Measurements from ENCODE around the gene NPAT.
A peak's percentile ranks its signal among the peaks of the same experiment; 100 is the strongest.

Gene NPAT

DNA sequence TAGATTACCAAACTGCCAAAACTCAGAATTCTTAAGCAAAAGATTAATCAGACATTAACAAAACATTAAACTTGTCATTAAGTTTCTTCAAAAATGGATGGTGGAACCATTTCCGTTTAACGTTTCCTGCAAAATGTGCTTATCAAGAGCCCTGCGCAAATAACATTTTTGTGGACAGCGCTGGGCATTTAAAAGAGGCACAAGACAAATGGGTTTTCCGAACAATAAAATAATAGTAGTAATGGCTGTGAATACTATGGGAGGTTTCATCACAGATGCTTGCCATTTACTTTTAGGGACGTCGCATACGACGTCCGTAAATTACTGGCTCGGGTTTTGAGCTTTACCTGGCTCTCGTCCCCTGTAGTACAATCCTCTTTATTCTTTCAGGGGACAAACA is 1.1 kb downstream of the NPAT start:
- TF ChIP-seq, protein P1, sequence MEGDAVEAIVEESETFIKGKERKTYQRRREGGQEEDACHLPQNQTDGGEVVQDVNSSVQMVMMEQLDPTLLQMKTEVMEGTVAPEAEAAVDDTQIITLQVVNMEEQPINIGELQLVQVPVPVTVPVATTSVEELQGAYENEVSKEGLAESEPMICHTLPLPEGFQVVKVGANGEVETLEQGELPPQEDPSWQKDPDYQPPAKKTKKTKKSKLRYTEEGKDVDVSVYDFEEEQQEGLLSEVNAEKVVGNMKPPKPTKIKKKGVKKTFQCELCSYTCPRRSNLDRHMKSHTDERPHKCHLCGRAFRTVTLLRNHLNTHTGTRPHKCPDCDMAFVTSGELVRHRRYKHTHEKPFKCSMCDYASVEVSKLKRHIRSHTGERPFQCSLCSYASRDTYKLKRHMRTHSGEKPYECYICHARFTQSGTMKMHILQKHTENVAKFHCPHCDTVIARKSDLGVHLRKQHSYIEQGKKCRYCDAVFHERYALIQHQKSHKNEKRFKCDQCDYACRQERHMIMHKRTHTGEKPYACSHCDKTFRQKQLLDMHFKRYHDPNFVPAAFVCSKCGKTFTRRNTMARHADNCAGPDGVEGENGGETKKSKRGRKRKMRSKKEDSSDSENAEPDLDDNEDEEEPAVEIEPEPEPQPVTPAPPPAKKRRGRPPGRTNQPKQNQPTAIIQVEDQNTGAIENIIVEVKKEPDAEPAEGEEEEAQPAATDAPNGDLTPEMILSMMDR (IDR thresholded peaks at IDR 0.05; ENCODE audit: borderline replicate concordance, control extremely low read depth, extremely low read depth, insufficient read depth, missing control alignments) = no peak
- DNase-seq (ENCODE audit: low spot score) = no peak
- in situ Hi-C loops (cut with MboI; ENCODE audit: low sequenced_read_pairs, unreplicated experiment) = no loop called here

DNA sequence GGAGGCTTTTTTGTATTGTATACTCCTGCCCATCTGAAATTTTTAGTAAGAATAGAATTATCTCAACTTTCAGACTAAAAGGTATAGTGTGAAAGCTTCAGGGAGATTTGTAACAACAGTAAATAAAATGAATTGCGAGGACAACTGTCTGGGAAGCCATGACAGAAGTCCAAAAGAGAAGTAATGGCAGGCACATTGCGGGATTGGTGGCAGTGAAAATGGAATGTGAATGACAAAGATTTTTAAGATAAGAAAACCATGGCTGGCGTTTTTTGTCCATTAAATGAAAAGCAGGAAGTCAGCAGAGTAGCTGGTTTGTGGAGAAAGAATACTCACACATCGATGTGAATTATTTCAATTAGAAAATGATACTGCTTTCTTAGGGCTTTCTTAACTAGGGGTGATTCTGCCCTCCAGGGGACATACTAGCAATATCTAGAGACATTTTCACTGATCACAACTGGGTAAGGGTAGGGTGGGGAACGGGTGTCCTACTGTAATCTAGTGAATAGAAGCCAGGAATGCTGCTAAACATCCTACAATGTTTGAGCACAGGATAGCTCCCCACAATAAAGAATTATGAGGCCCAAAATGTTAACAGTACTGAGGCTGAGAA is 1.6 kb downstream of the NPAT start:
- no peak for DNase-seq (ENCODE audit: low spot score)
- TF ChIP-seq, protein P1 (IDR thresholded peaks at IDR 0.05; ENCODE audit: borderline replicate concordance, control extremely low read depth, extremely low read depth, insufficient read depth, missing control alignments) = peak; percentile 15
- in situ Hi-C loops (cut with MboI; ENCODE audit: low sequenced_read_pairs, unreplicated experiment) = no loop called here

DNA sequence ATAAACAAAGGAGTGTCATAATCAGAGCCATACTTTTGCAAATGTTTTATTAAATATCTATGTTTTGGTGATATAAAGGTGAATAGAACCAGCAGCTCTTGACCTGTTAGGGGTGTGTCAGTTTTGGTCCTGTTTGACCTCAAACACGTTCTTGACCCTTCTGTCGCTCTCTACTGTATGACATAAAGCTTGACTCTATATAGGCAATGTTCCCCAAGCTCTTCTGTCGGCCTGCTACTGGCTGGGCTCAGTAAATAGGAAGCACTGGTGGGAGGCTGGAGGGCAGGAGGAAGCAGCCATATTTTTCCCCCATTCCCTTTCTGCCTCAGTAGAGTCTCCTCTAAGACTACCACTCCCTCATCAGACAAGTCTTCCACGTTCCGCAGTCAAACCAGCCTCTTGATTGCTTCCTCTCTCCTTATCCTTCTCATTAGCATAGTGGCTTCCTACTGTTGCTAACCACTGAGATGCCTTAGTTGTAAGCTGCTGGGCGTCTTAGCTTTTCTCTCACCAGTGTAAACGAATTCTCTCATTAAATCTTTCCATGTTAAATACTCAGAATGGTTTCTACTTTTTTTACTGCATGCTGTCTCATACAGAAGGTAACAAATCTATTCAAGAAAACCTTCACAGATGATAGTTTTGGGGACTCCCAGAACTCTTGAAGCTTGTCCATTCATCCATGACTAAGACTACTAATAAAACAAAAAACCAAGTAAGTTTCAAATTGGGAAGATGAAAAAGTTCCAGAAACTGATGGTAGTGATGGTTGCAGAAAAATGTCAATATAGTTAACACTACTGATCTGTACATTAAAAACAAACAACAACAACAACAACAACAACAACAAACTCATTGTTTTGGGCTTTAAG is 3.3 kb downstream of the NPAT start:
- in situ Hi-C loops (cut with MboI; ENCODE audit: low sequenced_read_pairs, unreplicated experiment) = no loop called here
- no peak for DNase-seq (ENCODE audit: low spot score)
- TF ChIP-seq, protein P1 (IDR thresholded peaks at IDR 0.05; ENCODE audit: borderline replicate concordance, control extremely low read depth, extremely low read depth, insufficient read depth, missing control alignments) = no peak

DNA sequence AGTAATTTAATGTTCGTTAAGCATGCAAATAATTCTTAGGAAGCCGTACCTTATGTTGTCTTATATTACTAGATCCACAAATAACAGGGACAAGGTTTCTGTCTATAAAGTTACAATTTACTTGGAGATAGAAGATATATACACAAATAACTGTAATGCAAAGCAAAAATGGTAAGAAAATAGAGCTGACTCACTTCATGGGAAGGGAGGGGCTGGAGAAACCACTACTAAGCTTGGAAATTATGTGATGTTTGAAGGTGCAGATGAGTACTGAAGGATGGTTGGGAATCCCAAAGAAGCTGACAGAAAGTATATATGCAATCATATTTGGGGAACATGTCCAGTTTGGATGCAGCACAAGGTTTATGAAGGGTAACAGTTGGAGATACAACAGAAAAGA is 4.0 kb downstream of the NPAT start:
- DNase-seq (ENCODE audit: low spot score) = no peak
- in situ Hi-C loops (cut with MboI; ENCODE audit: low sequenced_read_pairs, unreplicated experiment) = no loop called here
- TF ChIP-seq, protein P1 (IDR thresholded peaks at IDR 0.05; ENCODE audit: borderline replicate concordance, control extremely low read depth, extremely low read depth, insufficient read depth, missing control alignments) = no peak

DNA sequence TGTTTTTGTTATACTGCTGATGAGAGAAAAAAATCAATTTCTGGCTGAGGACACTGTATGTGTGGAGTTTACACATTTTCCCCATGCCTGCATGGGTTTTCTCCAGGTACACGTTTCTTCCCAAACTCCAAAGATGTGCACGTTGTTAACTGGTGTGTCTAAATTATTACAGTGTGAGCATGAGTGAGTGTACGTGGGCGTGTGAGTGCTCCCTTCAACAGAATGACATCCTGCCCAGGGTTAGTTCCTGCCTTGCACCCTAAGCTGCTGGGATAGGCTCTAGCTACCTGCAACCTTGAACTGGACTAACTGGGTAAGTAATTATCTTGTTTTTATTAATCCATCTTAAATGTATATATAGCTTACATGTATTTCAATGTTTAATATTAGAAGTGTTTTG is 5.5 kb downstream of the NPAT start:
- no peak for DNase-seq (ENCODE audit: low spot score)
- TF ChIP-seq, protein P1 (IDR thresholded peaks at IDR 0.05; ENCODE audit: borderline replicate concordance, control extremely low read depth, extremely low read depth, insufficient read depth, missing control alignments) = no peak
- in situ Hi-C loops (cut with MboI; ENCODE audit: low sequenced_read_pairs, unreplicated experiment) = no loop called here

DNA sequence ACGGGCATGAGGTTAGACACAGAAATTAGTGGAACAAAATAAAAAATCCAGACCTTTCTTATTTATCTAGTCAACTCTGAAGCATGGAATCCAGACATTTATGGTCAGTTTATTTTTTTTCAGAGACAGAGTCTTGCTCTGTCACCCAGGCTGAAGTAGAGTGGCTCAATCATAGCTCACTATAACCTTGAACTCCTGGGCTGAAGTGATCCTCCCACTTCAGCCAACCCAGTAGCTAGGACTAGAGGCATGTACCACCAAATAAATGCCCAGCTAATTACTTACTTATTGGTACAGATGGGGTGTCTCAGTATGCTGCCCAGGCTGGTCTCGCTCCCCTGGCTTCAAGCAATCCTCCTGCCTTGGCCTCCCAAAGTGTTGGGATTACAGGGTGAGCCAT is 8.7 kb downstream of the NPAT start:
- in situ Hi-C loops (cut with MboI; ENCODE audit: low sequenced_read_pairs, unreplicated experiment) = no loop called here
- TF ChIP-seq, protein P1 (IDR thresholded peaks at IDR 0.05; ENCODE audit: borderline replicate concordance, control extremely low read depth, extremely low read depth, insufficient read depth, missing control alignments) = no peak
- no peak for DNase-seq (ENCODE audit: low spot score)

Data from GM13976 (cell line).